ENCODE measurements around the gene C1QTNF6. TPM values are rescaled to one million over a fixed set of nuclear protein-coding genes. Genes with fewer than 3 reads are reported as not detected.

C1QTNF6 gene
- total and polyA plus RNA-seq, 2 experiments from 2014 or later = 23.6 to 29.7 TPM

- Histone ChIP-seq H3K36me3 (replicated peaks; ENCODE audit: insufficient read depth, low read depth) (no peaks in the 10 kb centered on the region), H3K4me1 (ENCODE audit: insufficient read depth) (peaks cover 7% of the 10 kb centered on the region), H3K27me3 (no peaks in the 10 kb centered on the region), H4K20me1 (ENCODE audit: insufficient read depth, poor library complexity, severe bottlenecking) (no peaks in the 10 kb centered on the region), H3K4me2 (no peak overlapping the region), H3K79me2 (no peaks in the 10 kb centered on the region), H2AFZ (no peak overlapping the region), H3K4me3 (no peak overlapping the region), H3K9me3 (ENCODE audit: low read depth) (no peaks in the 10 kb centered on the region), H3K9me2 (replicated peaks; ENCODE audit: insufficient read depth) (no peaks in the 10 kb centered on the region), H3K27ac (no peak overlapping the region)
- WGBS (ENCODE audit: low lambda C conversion rate, missing lambda C conversion rate) = 84% methylated on average over 6 of the region's 6 CpGs
- no peak for TF ChIP-seq EZH2 (IDR thresholded peaks at IDR 0.05; ENCODE audit: borderline replicate concordance)
- no peak for TF ChIP-seq CTCF (IDR thresholded peaks at IDR 0.05; ENCODE audit: poor library complexity)
- no peak for TF ChIP-seq EZH2phosphoT487 (IDR thresholded peaks at IDR 0.05; ENCODE audit: low read depth, severe bottlenecking, unreplicated experiment)
- no peak for DNase-seq (ENCODE audit: low spot score)
Observed at GRCh38 chr22:37218399-37218770, 30.3 kb upstream of the C1QTNF6 start.

GRCh38 chr22:37215890-37216289, 27.8 kb upstream of the C1QTNF6 start:
- DNase-seq (ENCODE audit: low spot score) = no peak
- WGBS (ENCODE audit: low lambda C conversion rate, missing lambda C conversion rate) = 86% methylated on average over 9 of the region's 9 CpGs
- Histone ChIP-seq H3K79me2 (no peaks in the 10 kb centered on the region), H3K27ac (no peak overlapping the region), H3K9me2 (replicated peaks; ENCODE audit: insufficient read depth) (no peaks in the 10 kb centered on the region), H3K4me1 (ENCODE audit: insufficient read depth) (peaks cover 30% of the 10 kb centered on the region), H3K36me3 (replicated peaks; ENCODE audit: insufficient read depth, low read depth) (no peaks in the 10 kb centered on the region), H3K4me2 (no peak overlapping the region), H4K20me1 (ENCODE audit: insufficient read depth, poor library complexity, severe bottlenecking) (no peaks in the 10 kb centered on the region), H3K4me3 (no peak overlapping the region), H2AFZ (no peak overlapping the region), H3K9me3 (ENCODE audit: low read depth) (no peaks in the 10 kb centered on the region), H3K27me3 (no peaks in the 10 kb centered on the region)
- TF ChIP-seq EZH2 (IDR thresholded peaks at IDR 0.05; ENCODE audit: borderline replicate concordance) (no peak), CTCF (IDR thresholded peaks at IDR 0.05; ENCODE audit: poor library complexity) (no peak), EZH2phosphoT487 (IDR thresholded peaks at IDR 0.05; ENCODE audit: low read depth, severe bottlenecking, unreplicated experiment) (no peak)

GRCh38 chr22:37214731-37215030, 26.6 kb upstream of the C1QTNF6 start:
- Histone ChIP-seq H3K36me3 (replicated peaks; ENCODE audit: insufficient read depth, low read depth) (no peaks in the 10 kb centered on the region), H3K9me2 (replicated peaks; ENCODE audit: insufficient read depth) (no peaks in the 10 kb centered on the region), H3K4me2 (no peak overlapping the region), H3K27ac (no peak overlapping the region), H2AFZ (no peak overlapping the region), H3K9me3 (ENCODE audit: low read depth) (no peaks in the 10 kb centered on the region), H3K4me1 (ENCODE audit: insufficient read depth) (peaks cover 40% of the 10 kb centered on the region), H3K4me3 (no peak overlapping the region), H3K27me3 (no peaks in the 10 kb centered on the region), H3K79me2 (no peaks in the 10 kb centered on the region), H4K20me1 (ENCODE audit: insufficient read depth, poor library complexity, severe bottlenecking) (no peaks in the 10 kb centered on the region)
- no peak for TF ChIP-seq EZH2 (IDR thresholded peaks at IDR 0.05; ENCODE audit: borderline replicate concordance)
- no peak for TF ChIP-seq CTCF (IDR thresholded peaks at IDR 0.05; ENCODE audit: poor library complexity)
- no peak for TF ChIP-seq EZH2phosphoT487 (IDR thresholded peaks at IDR 0.05; ENCODE audit: low read depth, severe bottlenecking, unreplicated experiment)
- WGBS (ENCODE audit: low lambda C conversion rate, missing lambda C conversion rate) = 61% methylated on average over 13 of the region's 13 CpGs
- no peak for DNase-seq (ENCODE audit: low spot score)

Measured in hepatocyte (in vitro differentiated cells).